ENCODE results near the gene RAPGEF1.

The RAPGEF1 gene

DNA sequence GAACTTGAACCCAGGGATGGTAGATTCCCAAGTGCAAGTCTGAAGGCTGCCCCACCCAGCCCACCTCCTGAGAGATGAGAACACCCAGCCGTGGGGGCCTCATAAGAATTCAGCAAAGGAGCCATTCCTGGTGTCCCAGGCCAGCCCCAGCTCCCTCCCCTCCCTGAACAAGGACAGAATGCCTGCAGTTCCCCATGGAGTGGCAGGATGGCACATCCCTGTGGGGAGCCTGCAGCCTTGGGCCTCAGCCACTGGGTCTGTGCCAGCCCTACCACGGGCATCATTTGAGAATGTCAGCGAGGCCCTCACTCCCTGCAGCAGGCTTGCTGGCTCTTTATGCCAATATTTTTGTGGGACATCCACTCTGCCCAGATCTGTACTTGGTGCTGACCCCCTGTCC, 36.2 kb upstream of the RAPGEF1 start:
- TF ChIP-seq, protein P1, sequence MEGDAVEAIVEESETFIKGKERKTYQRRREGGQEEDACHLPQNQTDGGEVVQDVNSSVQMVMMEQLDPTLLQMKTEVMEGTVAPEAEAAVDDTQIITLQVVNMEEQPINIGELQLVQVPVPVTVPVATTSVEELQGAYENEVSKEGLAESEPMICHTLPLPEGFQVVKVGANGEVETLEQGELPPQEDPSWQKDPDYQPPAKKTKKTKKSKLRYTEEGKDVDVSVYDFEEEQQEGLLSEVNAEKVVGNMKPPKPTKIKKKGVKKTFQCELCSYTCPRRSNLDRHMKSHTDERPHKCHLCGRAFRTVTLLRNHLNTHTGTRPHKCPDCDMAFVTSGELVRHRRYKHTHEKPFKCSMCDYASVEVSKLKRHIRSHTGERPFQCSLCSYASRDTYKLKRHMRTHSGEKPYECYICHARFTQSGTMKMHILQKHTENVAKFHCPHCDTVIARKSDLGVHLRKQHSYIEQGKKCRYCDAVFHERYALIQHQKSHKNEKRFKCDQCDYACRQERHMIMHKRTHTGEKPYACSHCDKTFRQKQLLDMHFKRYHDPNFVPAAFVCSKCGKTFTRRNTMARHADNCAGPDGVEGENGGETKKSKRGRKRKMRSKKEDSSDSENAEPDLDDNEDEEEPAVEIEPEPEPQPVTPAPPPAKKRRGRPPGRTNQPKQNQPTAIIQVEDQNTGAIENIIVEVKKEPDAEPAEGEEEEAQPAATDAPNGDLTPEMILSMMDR (conservative IDR thresholded peaks at IDR 0.05; ENCODE audit: control insufficient read depth, insufficient read depth, low read depth, low read length): no peak
- no peak for DNase-seq (ENCODE audit: low read depth)

GRCh38 chr9:131774636-131775035, 34.8 kb upstream of the RAPGEF1 start:
- H3K4me3 ChIP-seq (ENCODE audit: control insufficient read depth, low read depth, low read length): no peak overlapping the region
- TF ChIP-seq, protein P1 (conservative IDR thresholded peaks at IDR 0.05; ENCODE audit: control insufficient read depth, insufficient read depth, low read depth, low read length): no peak
- no peak for DNase-seq (ENCODE audit: low read depth)

More for the DNA sequence above, 36.2 kb upstream of the RAPGEF1 start:
- no peak overlapping the region for H3K4me3 ChIP-seq (ENCODE audit: control insufficient read depth, low read depth, low read length)

DNA sequence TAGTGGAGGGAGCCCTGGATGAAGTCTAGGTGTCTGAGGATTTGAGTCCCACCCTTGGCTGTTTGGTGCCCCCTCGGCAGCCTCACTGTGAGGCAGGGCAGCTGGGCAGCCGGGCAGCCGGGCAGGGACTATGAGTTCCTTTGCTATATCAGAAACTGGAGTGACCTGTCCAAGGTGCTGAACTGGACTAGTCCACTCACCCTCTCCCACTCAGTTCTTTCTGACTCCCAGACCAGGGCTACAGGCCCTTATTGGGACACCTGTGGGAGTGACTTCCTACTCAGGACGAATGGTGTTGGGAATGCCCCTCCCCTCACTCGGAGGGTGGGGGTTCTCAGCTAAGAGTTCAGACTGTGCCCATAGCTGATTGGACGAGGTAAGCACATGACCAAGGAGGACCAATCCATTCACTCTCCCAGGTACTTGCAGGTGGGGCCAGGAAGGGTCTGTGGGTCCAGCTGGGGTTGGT, 34.1 kb upstream of the RAPGEF1 start:
- peak; percentile 62 for DNase-seq (ENCODE audit: low read depth)
- TF ChIP-seq, protein P1 (conservative IDR thresholded peaks at IDR 0.05; ENCODE audit: control insufficient read depth, insufficient read depth, low read depth, low read length): no peak
- H3K4me3 ChIP-seq (ENCODE audit: control insufficient read depth, low read depth, low read length): no peak overlapping the region

DNA sequence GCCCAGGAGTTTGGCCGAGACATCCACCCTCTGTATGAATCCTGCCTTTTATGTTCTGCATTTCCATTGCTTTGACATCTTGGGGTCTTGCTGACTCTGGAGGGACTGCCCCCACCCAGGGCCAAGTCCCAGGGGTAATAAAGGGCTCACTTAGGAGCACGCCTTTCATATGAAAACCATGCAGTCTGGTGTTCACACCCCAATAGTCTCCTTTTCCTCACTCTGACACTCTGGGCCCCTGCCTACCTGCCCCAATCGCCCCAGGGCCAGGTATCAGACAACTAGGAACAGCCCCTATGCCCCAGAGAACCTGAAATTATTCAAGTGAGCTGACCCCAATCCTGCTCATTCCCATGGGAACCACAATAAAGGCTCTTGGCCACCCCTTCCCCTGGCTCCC, 33.1 kb upstream of the RAPGEF1 start:
- TF ChIP-seq, protein P1 (conservative IDR thresholded peaks at IDR 0.05; ENCODE audit: control insufficient read depth, insufficient read depth, low read depth, low read length): no peak
- no peak overlapping the region for H3K4me3 ChIP-seq (ENCODE audit: control insufficient read depth, low read depth, low read length)
- DNase-seq (ENCODE audit: low read depth): no peak

- no peak overlapping the region for H3K4me3 ChIP-seq (ENCODE audit: control insufficient read depth, low read depth, low read length)
- TF ChIP-seq, protein P1 (conservative IDR thresholded peaks at IDR 0.05; ENCODE audit: control insufficient read depth, insufficient read depth, low read depth, low read length): no peak
- DNase-seq (ENCODE audit: low read depth): no peak
These were observed 31.8 kb upstream of the RAPGEF1 start for GRCh38 chr9:131771646-131772045.

DNA sequence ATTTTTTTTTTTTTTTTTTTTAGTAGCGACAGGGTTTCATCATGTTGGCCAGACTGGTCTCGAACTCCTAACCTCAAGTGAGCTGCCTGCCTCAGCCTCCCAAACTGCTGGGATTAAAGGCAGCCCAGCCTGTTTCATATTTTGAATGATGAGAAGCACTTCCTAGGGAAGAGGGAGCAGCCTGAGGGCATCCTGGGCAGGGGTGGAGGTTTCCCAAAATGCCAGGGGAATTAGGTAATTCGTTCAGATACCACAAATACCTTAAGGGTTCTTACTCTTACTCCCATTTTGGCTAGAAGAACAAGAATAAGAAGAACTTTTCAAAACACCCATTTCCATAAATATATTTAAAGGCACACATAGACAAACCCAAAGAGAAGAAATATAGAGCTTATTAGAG, 29.5 kb upstream of the RAPGEF1 start:
- TF ChIP-seq, protein P1 (conservative IDR thresholded peaks at IDR 0.05; ENCODE audit: control insufficient read depth, insufficient read depth, low read depth, low read length): no peak
- DNase-seq (ENCODE audit: low read depth): no peak

GRCh38 chr9:131764568-131764967, 24.7 kb upstream of the RAPGEF1 start:
- DNase-seq (ENCODE audit: low read depth): no peak
- no peak overlapping the region for H3K4me3 ChIP-seq (ENCODE audit: control insufficient read depth, low read depth, low read length)
- TF ChIP-seq, protein P1 (conservative IDR thresholded peaks at IDR 0.05; ENCODE audit: control insufficient read depth, insufficient read depth, low read depth, low read length): no peak

More for the DNA sequence above, 29.5 kb upstream of the RAPGEF1 start:
- no peak overlapping the region for H3K4me3 ChIP-seq (ENCODE audit: control insufficient read depth, low read depth, low read length)
